ENCODE measurements around the gene PAX3. TPM values are rescaled to one million over a fixed set of nuclear protein-coding genes. Genes with fewer than 3 reads are reported as not detected.

The PAX3 gene
- total RNA-seq, 1 experiment from 2014 or later: not detected

GRCh38 chr2:222298001-222298310, 842 bp downstream of the PAX3 start:
- Histone ChIP-seq H3K27me3 (ENCODE audit: low read length) (peaks cover 80% of the 10 kb centered on the region), H2AFZ (ENCODE audit: low read length) (no peak overlapping the region)
- POLR2A ChIA-PET (ENCODE audit: unreplicated experiment): no interaction called here

GRCh38 chr2:222297600-222297935, 1.2 kb downstream of the PAX3 start:
- H3K9me3 ChIP-seq (ENCODE audit: low read length): no peaks in the 10 kb centered on the region
- H3K9ac ChIP-seq (ENCODE audit: low read length): no peak overlapping the region
- no peaks in the 10 kb centered on the region for H3K36me3 ChIP-seq (ENCODE audit: low read depth, low read length)
- no peak overlapping the region for H3K4me3 ChIP-seq (ENCODE audit: low read length)
- DNase-seq: no peak
- H3K79me2 ChIP-seq (ENCODE audit: low read length): no peaks in the 10 kb centered on the region
- no TSS peak for BruUV-seq (replicated peaks)
- H3K9me2 ChIP-seq (replicated peaks; ENCODE audit: low read length): no peaks in the 10 kb centered on the region
- H3F3A ChIP-seq (ENCODE audit: low read length, unreplicated experiment): no peaks in the 10 kb centered on the region
- POLR2A ChIA-PET (ENCODE audit: unreplicated experiment): no interaction called here
- no peaks in the 10 kb centered on the region for H3K4me1 ChIP-seq (ENCODE audit: insufficient read depth, low read length)
- no peak overlapping the region for H2AFZ ChIP-seq (ENCODE audit: low read length)
- H3K27ac ChIP-seq (ENCODE audit: low read length): no peak overlapping the region
- TF ChIP-seq CTCF (conservative IDR thresholded peaks at IDR 0.05; ENCODE audit: low read depth, low read length) (no peak), EZH2phosphoT487 (IDR thresholded peaks at IDR 0.05; ENCODE audit: borderline replicate concordance, low read length) (no peak), EZH2 (IDR thresholded peaks at IDR 0.05; ENCODE audit: low read length, unreplicated experiment) (no peak)
- no peaks in the 10 kb centered on the region for H4K20me1 ChIP-seq (ENCODE audit: low read length)
- ATAC-seq: no peak
- CTCF ChIA-PET: no interaction called here
- H3K27me3 ChIP-seq (ENCODE audit: low read length): peaks cover 80% of the 10 kb centered on the region
- intact Hi-C loops (cut with micrococcal nuclease): no loop called here
- H3K4me2 ChIP-seq (ENCODE audit: low read length): no peak overlapping the region

More at GRCh38 chr2:222298001-222298310, 842 bp downstream of the PAX3 start:
- Histone ChIP-seq H3K9me3 (ENCODE audit: low read length) (no peaks in the 10 kb centered on the region), H3F3A (ENCODE audit: low read length, unreplicated experiment) (no peaks in the 10 kb centered on the region), H3K4me2 (ENCODE audit: low read length) (no peak overlapping the region), H3K9me2 (replicated peaks; ENCODE audit: low read length) (no peaks in the 10 kb centered on the region), H3K9ac (ENCODE audit: low read length) (no peak overlapping the region), H4K20me1 (ENCODE audit: low read length) (no peaks in the 10 kb centered on the region), H3K79me2 (ENCODE audit: low read length) (no peaks in the 10 kb centered on the region), H3K4me1 (ENCODE audit: insufficient read depth, low read length) (no peaks in the 10 kb centered on the region), H3K27ac (ENCODE audit: low read length) (no peak overlapping the region), H3K36me3 (ENCODE audit: low read depth, low read length) (no peaks in the 10 kb centered on the region), H3K4me3 (ENCODE audit: low read length) (no peak overlapping the region)
- no TSS peak for BruUV-seq (replicated peaks)
- no peak for DNase-seq
- CTCF ChIA-PET: no interaction called here
- TF ChIP-seq EZH2 (IDR thresholded peaks at IDR 0.05; ENCODE audit: low read length, unreplicated experiment) (no peak), EZH2phosphoT487 (IDR thresholded peaks at IDR 0.05; ENCODE audit: borderline replicate concordance, low read length) (no peak), CTCF (conservative IDR thresholded peaks at IDR 0.05; ENCODE audit: low read depth, low read length) (no peak)
- intact Hi-C loops (cut with micrococcal nuclease): no loop called here
- no peak for ATAC-seq

GRCh38 chr2:222296911-222297599, 1.7 kb downstream of the PAX3 start:
- intact Hi-C loops (cut with micrococcal nuclease): no loop called here
- Histone ChIP-seq H3K9ac (ENCODE audit: low read length) (no peak overlapping the region), H3K9me3 (ENCODE audit: low read length) (no peaks in the 10 kb centered on the region), H3F3A (ENCODE audit: low read length, unreplicated experiment) (no peaks in the 10 kb centered on the region), H3K27ac (ENCODE audit: low read length) (no peak overlapping the region), H3K36me3 (ENCODE audit: low read depth, low read length) (no peaks in the 10 kb centered on the region), H3K4me3 (ENCODE audit: low read length) (no peak overlapping the region), H3K27me3 (ENCODE audit: low read length) (peaks cover 80% of the 10 kb centered on the region), H3K79me2 (ENCODE audit: low read length) (no peaks in the 10 kb centered on the region), H3K4me1 (ENCODE audit: insufficient read depth, low read length) (no peaks in the 10 kb centered on the region), H3K9me2 (replicated peaks; ENCODE audit: low read length) (no peaks in the 10 kb centered on the region), H4K20me1 (ENCODE audit: low read length) (no peaks in the 10 kb centered on the region), H2AFZ (ENCODE audit: low read length) (no peak overlapping the region), H3K4me2 (ENCODE audit: low read length) (no peak overlapping the region)
- ChIA-PET CTCF (no interaction called here), POLR2A (ENCODE audit: unreplicated experiment) (no interaction called here)
- DNase-seq: no peak
- ATAC-seq: no peak
- BruUV-seq (replicated peaks): no TSS peak
- TF ChIP-seq CTCF (conservative IDR thresholded peaks at IDR 0.05; ENCODE audit: low read depth, low read length): no peak
- TF ChIP-seq EZH2 (IDR thresholded peaks at IDR 0.05; ENCODE audit: low read length, unreplicated experiment): no peak
